Natural killer cell (primary cell): ENCODE results near the gene LRRC4. TPM values are rescaled to one million over a fixed set of nuclear protein-coding genes. Genes with fewer than 3 reads are reported as not detected.

Experiments
- ATAC-seq, 3 donors: fragments of 150-1000 bp in 2 of 3; fragments of 200-7000 bp in 1 of 3; cut with Tn5 transposase; 1 replicate in 1 of 3; 2 replicates in 2 of 3; pipeline ENCODE4 v1.10.0; 2021; ENCODE audit warnings: mild to moderate bottlenecking in 2 of 3, moderate library complexity in 2 of 3
- DNase-seq, 2 donors: peaks; one replicate each; pipeline versions ENCODE4 v3.0.0 to v3.0.0-alpha.2; 2013 to 2021; ENCODE audit warnings: mixed read lengths in 1 of 2
- H3K27ac ChIP-seq: one replicate; pipeline ENCODE4 v1.5.1; 2013; ENCODE audit warnings: mild to moderate bottlenecking, low read length
- H3K27me3 ChIP-seq: one replicate; pipeline ENCODE4 v1.6.1; 2013; ENCODE audit warnings: low read length; ENCODE audit not compliant: control insufficient read depth, insufficient read depth
- H3K36me3 ChIP-seq: one replicate; pipeline ENCODE4 v1.6.1; 2013; ENCODE audit warnings: low read length; ENCODE audit not compliant: control insufficient read depth, insufficient read depth
- H3K4me1 ChIP-seq: one replicate; pipeline ENCODE4 v1.6.1; 2013; ENCODE audit warnings: low read length; ENCODE audit not compliant: control insufficient read depth, insufficient read depth
- H3K4me3 ChIP-seq: one replicate; pipeline ENCODE4 v1.5.1; 2013; ENCODE audit warnings: low read length
- H3K9me3 ChIP-seq: one replicate; pipeline ENCODE4 v1.6.1; 2013; ENCODE audit warnings: low read length; ENCODE audit not compliant: control insufficient read depth, insufficient read depth
- H3K27ac Mint-ChIP-seq, 2 donors: one replicate each; pipeline ENCODE4 v1.8.0; 2022; ENCODE audit warnings: mild to moderate bottlenecking in 2 of 2, mixed read lengths in 2 of 2, moderate library complexity in 1 of 2
- H3K27me3 Mint-ChIP-seq, 2 donors: one replicate each; pipeline ENCODE4 v1.8.0; 2022; ENCODE audit warnings: low read depth in 2 of 2, mixed read lengths in 2 of 2
- H3K36me3 Mint-ChIP-seq: one replicate; pipeline ENCODE4 v1.8.0; 2022; ENCODE audit warnings: mixed read lengths
- H3K4me1 Mint-ChIP-seq, 2 donors: one replicate each; pipeline ENCODE4 v1.8.0; 2022; ENCODE audit warnings: mixed read lengths in 2 of 2
- H3K4me3 Mint-ChIP-seq: one replicate; pipeline ENCODE4 v1.8.0; 2022; ENCODE audit warnings: mild to moderate bottlenecking, moderate library complexity, mixed read lengths
- H3K9me3 Mint-ChIP-seq, 2 donors: one replicate each; pipeline ENCODE4 v1.8.0; 2022; ENCODE audit warnings: mixed read lengths in 2 of 2
- WGBS: methylation state at CpG from one replicate; pipeline ENCODE4 v1.1.7; 2013; ENCODE audit warnings: missing lambda C conversion rate; ENCODE audit not compliant: insufficient coverage; 5-methylcytosine and 5-hydroxymethylcytosine counted together
- intact Hi-C: fragments of 100-400 bp; cut with micrococcal nuclease; formaldehyde crosslinking; loops from one replicate; pipeline ENCODE4 v1.14.2; 2022
- total RNA-seq, 4 donors: library from RNA; stranded (reverse); fragments of 120-200 nt in 1 of 4; gene quantifications; one replicate each; pipeline versions ENCODE4 v1.2.3 to v1.2.4, GENCODE V29; 2013 to 2022
- TF ChIP-seq, protein P1 (sequence below): fragments of 200-600 bp; IDR thresholded peaks from one replicate; pipeline ENCODE4 v1.8.0; 2022; ENCODE audit warnings: antibody characterized with exemption

Gene LRRC4
- total RNA-seq, 3 donors from 2014 or later (not counting 1 experiment from before 2014, with no cell fraction given), result 0.79 to 2.4 (median 1.8) TPM

GRCh38 chr7:128022631-128023532 lies 8.4 kb downstream of the LRRC4 start:
- no peak for ATAC-seq
- Mint-ChIP-seq H3K27me3 (no peaks in the 10 kb centered on the region), H3K4me3 (no peak overlapping the region), H3K36me3 (no peaks in the 10 kb centered on the region), H3K4me1 (peaks cover 0 to 26% of the 10 kb centered on the region in 2 donors), H3K27ac (no peak overlapping the region), H3K9me3 (no peaks in the 10 kb centered on the region)
- WGBS, result 100% methylated on average over 5 of the region's 6 CpGs
- no peak for DNase-seq
- TF ChIP-seq, protein P1, sequence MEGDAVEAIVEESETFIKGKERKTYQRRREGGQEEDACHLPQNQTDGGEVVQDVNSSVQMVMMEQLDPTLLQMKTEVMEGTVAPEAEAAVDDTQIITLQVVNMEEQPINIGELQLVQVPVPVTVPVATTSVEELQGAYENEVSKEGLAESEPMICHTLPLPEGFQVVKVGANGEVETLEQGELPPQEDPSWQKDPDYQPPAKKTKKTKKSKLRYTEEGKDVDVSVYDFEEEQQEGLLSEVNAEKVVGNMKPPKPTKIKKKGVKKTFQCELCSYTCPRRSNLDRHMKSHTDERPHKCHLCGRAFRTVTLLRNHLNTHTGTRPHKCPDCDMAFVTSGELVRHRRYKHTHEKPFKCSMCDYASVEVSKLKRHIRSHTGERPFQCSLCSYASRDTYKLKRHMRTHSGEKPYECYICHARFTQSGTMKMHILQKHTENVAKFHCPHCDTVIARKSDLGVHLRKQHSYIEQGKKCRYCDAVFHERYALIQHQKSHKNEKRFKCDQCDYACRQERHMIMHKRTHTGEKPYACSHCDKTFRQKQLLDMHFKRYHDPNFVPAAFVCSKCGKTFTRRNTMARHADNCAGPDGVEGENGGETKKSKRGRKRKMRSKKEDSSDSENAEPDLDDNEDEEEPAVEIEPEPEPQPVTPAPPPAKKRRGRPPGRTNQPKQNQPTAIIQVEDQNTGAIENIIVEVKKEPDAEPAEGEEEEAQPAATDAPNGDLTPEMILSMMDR, result no peak
- Histone ChIP-seq H3K36me3 (peaks cover 2% of the 10 kb centered on the region), H3K9me3 (no peaks in the 10 kb centered on the region), H3K4me3 (no peak overlapping the region), H3K27me3 (no peaks in the 10 kb centered on the region), H3K27ac (no peak overlapping the region), H3K4me1 (no peaks in the 10 kb centered on the region)
- intact Hi-C loops, result no loop called here

DNA sequence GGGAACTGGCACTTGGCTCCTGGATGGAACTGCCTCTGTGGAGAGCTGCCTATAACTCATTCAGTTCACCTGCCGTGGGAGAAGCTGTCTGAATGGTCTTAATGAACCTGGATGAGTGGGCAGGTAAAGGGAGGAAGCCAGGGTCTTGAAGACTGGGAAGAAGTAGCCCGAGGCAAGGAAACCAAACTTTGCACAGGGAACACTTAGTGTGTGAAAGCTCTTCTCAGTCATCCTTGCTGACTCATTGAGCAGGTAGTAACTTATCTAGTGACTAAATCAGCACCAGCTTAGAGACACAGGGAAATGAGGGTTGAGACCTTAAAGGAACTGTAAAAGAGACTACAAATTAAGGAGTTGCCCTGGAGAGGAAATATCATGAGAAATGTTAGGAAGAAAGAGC lies 9.9 kb downstream of the LRRC4 start:
- no peak overlapping the region for H3K4me3 ChIP-seq
- ATAC-seq (no peak), DNase-seq (no peak)
- no peaks in the 10 kb centered on the region for H3K27me3 Mint-ChIP-seq
- no peaks in the 10 kb centered on the region for H3K9me3 Mint-ChIP-seq
- H3K9me3 ChIP-seq, result no peaks in the 10 kb centered on the region
- no peak overlapping the region for H3K4me3 Mint-ChIP-seq
- 94% methylated on average over 2 of the region's 2 CpGs for WGBS
- no peak overlapping the region for H3K27ac ChIP-seq
- no peaks in the 10 kb centered on the region for H3K36me3 Mint-ChIP-seq
- intact Hi-C loops, result no loop called here
- no peak overlapping the region for H3K27ac Mint-ChIP-seq
- TF ChIP-seq, protein P1, result no peak
- no peaks in the 10 kb centered on the region for H3K4me1 ChIP-seq
- H3K27me3 ChIP-seq, result no peaks in the 10 kb centered on the region
- peaks cover 5% of the 10 kb centered on the region for H3K36me3 ChIP-seq
- peaks cover 0 to 20% of the 10 kb centered on the region in 2 donors for H3K4me1 Mint-ChIP-seq

DNA sequence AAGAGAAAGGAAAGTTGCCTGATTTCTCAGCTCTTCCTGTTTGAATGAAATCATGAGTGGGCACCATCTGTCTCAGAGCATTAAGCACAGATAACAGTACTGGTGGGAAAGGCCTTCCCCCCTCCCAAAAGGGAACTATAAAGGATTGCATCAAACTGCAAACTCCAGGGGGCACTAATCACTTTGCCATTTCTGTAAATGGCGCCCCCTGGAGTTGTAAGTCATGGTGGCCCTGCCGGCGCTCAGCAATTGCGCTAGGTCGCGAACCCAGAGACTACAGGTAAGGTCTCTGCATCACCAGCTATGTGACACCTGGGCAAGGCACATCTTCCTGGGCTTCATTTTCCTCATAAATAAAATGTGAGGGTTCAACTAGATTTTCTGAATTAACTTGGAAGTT lies 11.1 kb downstream of the LRRC4 start:
- Mint-ChIP-seq H3K27ac (no peak overlapping the region), H3K36me3 (no peaks in the 10 kb centered on the region), H3K4me1 (peaks cover 0 to 17% of the 10 kb centered on the region in 2 donors), H3K4me3 (no peak overlapping the region), H3K27me3 (no peaks in the 10 kb centered on the region), H3K9me3 (no peaks in the 10 kb centered on the region)
- no peaks in the 10 kb centered on the region for H3K27me3 ChIP-seq
- H3K4me3 ChIP-seq, result no peak overlapping the region
- peak in 1 of 2 donors; percentile 41 for DNase-seq
- intact Hi-C loops, result no loop called here
- WGBS, result 93% methylated on average over 6 of the region's 6 CpGs
- TF ChIP-seq, protein P1, result no peak
- no peak overlapping the region for H3K27ac ChIP-seq
- no peak for ATAC-seq
- no peaks in the 10 kb centered on the region for H3K4me1 ChIP-seq
- H3K36me3 ChIP-seq, result peaks cover 3% of the 10 kb centered on the region
- H3K9me3 ChIP-seq, result no peaks in the 10 kb centered on the region
